ENCODE results near the gene PTTG2.
"Not testable (repeated sequence)": the region's sequence is repeated elsewhere in the genome, so short reads cannot be mapped to it uniquely, and the experiment has no call there.

Gene PTTG2

GRCh38 chr4:37960098-37960497 lies at the start of gene PTTG2:
PTTG2 (plus strand) TSS chr4:37960398; CDS start chr4:37960435, 37 bp downstream.
- DNase-seq (ENCODE audit: low read depth in 2 of 2), result no peak

- no peak for DNase-seq (ENCODE audit: low read depth in 2 of 2)
These were observed 45.7 kb upstream of the PTTG2 start for GRCh38 chr4:37914539-37914938.

GRCh38 chr4:37917388-37917787 lies 42.8 kb upstream of the PTTG2 start:
- no peak for DNase-seq (ENCODE audit: low read depth in 2 of 2)

DNA sequence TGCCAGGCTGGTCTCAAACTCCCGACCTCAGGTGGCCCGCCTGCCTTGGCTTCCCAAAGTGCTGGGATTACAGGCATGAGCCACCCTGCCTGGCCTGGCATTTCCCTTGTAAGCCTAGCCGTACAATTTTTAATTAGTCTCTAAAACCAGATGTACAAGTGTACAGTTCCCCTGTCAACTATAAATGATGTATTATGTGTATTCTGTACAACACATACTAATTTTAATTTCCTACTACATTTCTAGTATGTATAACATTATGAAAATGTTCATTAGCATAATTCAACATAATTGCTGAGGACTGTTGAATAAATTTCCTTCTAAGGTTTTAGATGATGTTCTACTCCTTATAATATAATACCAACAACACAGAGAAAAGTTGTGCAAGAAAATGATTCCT lies 41.5 kb upstream of the PTTG2 start:
- DNase-seq (ENCODE audit: low read depth in 2 of 2), result no peak

GRCh38 chr4:37922328-37922727 lies 37.9 kb upstream of the PTTG2 start:
- no peak for DNase-seq (ENCODE audit: low read depth in 2 of 2)

DNA sequence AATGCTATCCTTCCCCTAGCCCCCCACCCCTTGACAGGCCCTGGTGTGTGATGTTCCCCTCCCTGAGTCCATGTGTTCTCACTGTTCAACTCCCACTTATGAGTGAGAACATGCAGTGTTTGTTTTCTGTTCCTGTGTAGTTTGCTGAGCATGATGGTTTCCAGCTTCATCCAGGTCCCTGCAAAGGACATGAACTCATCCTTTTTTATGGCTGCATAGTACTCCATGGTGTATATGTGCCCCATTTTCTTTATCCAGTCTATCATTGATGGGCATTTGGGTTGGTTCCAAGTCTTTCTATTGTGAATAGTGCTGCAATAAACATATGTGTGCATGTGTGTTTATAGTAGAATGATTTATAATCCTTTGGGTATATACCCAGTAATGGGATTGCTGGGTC lies 37.1 kb upstream of the PTTG2 start:
- not testable (repeated sequence) for DNase-seq (ENCODE audit: low read depth in 2 of 2)

DNA sequence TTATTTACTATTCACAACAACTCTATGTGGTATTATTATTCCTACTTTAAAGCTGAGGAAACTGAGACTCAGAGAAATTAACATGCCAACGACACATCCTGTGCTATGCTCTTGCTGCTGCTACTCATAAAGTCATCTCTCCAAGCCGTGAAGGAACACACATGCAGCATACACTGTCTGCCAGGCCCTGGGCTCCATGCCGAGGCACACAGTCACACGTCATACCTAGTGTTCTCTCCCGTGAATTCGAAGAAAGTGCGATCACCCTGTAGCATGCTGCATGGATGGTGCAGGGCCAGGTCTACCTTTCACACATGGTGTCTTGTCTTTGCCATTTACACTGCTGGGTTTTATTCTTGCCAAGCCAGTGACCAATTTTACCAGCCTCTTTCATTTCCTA lies 35.3 kb upstream of the PTTG2 start:
- no peak for DNase-seq (ENCODE audit: low read depth in 2 of 2)

DNA sequence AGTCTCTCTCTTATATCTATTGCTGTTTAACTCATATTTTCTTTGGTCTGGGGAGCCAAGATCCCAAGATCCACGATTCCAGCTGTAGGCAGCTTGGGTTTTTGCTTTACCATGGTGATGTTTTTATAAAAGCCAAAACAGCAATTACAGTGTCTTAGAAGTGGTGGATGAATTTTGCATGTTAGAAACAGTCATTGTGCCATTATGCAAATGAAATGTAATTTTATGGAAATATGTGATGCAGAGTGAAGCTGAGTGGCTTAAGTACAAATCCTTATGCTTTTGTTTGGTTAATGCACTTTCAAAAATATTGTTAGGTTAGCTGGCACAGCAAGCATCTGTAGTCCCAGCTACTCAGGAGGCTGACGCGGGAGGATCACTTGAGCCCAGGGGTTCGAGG lies 32.8 kb upstream of the PTTG2 start:
- no peak for DNase-seq (ENCODE audit: low read depth in 2 of 2)

- DNase-seq (ENCODE audit: low read depth in 2 of 2), result no peak
These were observed 31.5 kb upstream of the PTTG2 start for GRCh38 chr4:37928426-37929416.

GRCh38 chr4:37934096-37934495 lies 26.1 kb upstream of the PTTG2 start:
- DNase-seq (ENCODE audit: low read depth in 2 of 2), result no peak

DNA sequence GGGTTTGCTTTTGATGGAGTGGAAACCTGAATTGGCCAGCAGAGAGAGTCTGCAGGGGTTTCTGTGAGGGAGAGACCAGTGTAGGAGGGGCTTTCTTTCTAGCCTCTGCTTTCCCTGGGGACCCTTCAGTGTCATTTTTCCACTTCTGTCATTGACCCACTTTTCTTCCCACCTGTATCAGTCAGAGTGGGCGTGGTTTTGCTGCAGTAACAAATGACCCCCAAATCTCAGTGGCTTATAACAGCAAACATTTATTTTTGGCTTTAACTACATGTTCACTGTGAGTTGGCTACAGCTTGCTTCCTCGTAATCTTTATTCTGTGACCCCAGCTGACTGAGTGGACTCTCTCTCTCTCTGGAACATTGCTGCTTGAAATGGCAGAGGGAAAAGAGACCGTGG lies 25.6 kb upstream of the PTTG2 start:
- DNase-seq (ENCODE audit: low read depth in 2 of 2), result no peak

- DNase-seq (ENCODE audit: low read depth in 2 of 2), result no peak
These were observed 25.2 kb upstream of the PTTG2 start for GRCh38 chr4:37935026-37935425.

- no peak for DNase-seq (ENCODE audit: low read depth in 2 of 2)
These were observed 23.2 kb upstream of the PTTG2 start for GRCh38 chr4:37936889-37937498.

DNA sequence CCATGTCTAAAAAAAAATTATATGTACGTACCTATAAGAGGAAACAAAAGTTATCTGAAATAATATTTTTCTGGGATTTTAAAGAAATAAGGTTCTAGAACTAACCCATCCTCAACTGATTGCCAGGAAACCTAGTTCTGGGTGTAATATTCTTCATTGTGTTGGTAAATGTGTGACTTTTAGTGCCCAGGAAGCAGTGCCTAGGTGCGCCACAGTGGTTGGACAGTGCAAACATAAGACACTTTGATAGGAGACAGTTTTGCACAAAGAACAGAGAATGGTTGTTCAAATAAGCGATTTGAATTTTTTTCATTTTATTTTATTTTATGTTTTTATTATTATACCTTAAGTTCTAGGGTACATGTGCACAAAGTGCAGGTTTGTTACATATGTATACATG lies 22.0 kb upstream of the PTTG2 start:
- no peak for DNase-seq (ENCODE audit: low read depth in 2 of 2)

GRCh38 chr4:37946503-37947179 lies 13.6 kb upstream of the PTTG2 start:
- no peak for DNase-seq (ENCODE audit: low read depth in 2 of 2)

- no peak for DNase-seq (ENCODE audit: low read depth in 2 of 2)
These were observed 11.7 kb upstream of the PTTG2 start for GRCh38 chr4:37948542-37948941.

DNA sequence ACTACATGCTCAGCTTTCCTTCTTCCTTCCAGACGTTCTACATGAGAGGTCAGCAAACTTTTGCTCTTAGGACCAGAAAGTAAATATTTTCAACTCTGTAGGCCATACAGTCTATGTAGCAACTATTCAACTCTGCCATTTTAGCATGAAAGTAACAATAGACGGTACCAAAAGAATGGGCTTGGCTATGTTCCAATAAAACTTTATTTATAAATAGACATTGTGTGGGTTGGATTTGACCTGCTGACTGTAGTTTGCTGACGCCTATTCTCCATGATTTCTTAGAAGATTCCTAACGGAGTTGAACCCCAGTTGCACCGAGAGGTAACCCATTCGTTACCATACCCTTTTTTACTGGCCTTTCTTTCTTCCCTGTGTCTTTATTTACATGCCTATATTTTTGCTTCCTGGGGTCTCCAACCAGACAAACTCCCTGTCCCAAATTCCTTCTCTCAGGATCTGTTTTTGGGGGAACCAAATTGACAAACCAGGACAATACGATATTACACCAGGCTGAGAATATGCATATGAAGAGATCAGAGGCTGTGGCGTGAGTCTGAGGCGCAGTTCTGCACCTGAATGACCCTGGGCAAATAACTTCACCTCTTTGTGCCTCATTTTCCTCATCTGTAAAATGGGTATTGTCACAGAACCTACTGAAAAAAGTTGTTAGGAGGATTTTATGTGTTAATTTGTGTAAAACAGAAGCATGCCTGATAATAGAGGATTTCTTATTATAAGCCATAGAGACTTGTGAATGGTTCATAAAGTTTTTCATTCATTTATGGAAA lies 10.4 kb upstream of the PTTG2 start:
- no peak for DNase-seq (ENCODE audit: low read depth in 2 of 2)

GRCh38 chr4:37951461-37952352 lies 8.5 kb upstream of the PTTG2 start:
- DNase-seq (ENCODE audit: low read depth in 2 of 2), result no peak

- DNase-seq (ENCODE audit: low read depth in 2 of 2), result no peak
These were observed 7.0 kb upstream of the PTTG2 start for GRCh38 chr4:37953156-37953555.

- DNase-seq (ENCODE audit: low read depth in 2 of 2), result no peak
These were observed 6.4 kb upstream of the PTTG2 start for GRCh38 chr4:37953620-37954293.

All from stimulated activated CD8-positive, alpha-beta memory T cell treated with anti-CD3 and anti-CD28 coated beads, Interleukin-2, amount 100 ng/mL, for 48 hours (primary cell).